Left ventricle myocardium inferior (tissue), 1 donor: ENCODE results near the gene NTMT2. TPM values are rescaled to one million over a fixed set of nuclear protein-coding genes. Genes with fewer than 3 reads are reported as not detected.

ENCODE experiments used
- DNase-seq: peaks from one replicate; pipeline ENCODE4 v3.0.0-alpha.2; 2020
- H3K27ac ChIP-seq: fragments of 200-600 bp; replicated peaks from 2 replicates; pipeline ENCODE4 v1.8.0; 2021
- H3K27me3 ChIP-seq: fragments of 200-600 bp; 2 replicates; pipeline ENCODE4 v1.8.0; 2021; ENCODE audit warnings: low read depth
- H3K36me3 ChIP-seq: fragments of 200-600 bp; 2 replicates; pipeline ENCODE4 v1.8.0; 2021
- H3K4me1 ChIP-seq: fragments of 200-600 bp; 2 replicates; pipeline ENCODE4 v1.8.0; 2021
- H3K4me3 ChIP-seq: fragments of 200-600 bp; 2 replicates; pipeline ENCODE4 v1.8.0; 2021; ENCODE audit warnings: mild to moderate bottlenecking, moderate library complexity
- H3K9me3 ChIP-seq: fragments of 200-600 bp; replicated peaks from 2 replicates; pipeline ENCODE4 v1.8.0; 2021
- intact Hi-C: fragments of 100-400 bp; cut with micrococcal nuclease; formaldehyde crosslinking; loops from one replicate; pipeline ENCODE4 v1.11.0; 2022
- total RNA-seq: library from RNA; stranded (reverse); fragmentation: NEBNext Ultra II Directional; extraction: Animal tissue kit (Norgen Biotek cat#: 25700); gene quantifications from one replicate; pipeline ENCODE4 v1.2.1, GENCODE V29; 2021
- TF ChIP-seq, protein P1 (sequence below): fragments of 200-600 bp; IDR thresholded peaks from 2 replicates; pipeline ENCODE4 v1.8.0; 2021; ENCODE audit warnings: antibody characterized with exemption, mild to moderate bottlenecking, borderline replicate concordance
- donor health status: DM: no; HTN: yes; CAD: no; lungs with severe emphysema.

Gene NTMT2
- total RNA-seq, 1 donor from 2014 or later = 5.7 TPM

GRCh38 chr1:170133766-170134495 lies 11.8 kb upstream of the NTMT2 start:
- TF ChIP-seq, protein P1, sequence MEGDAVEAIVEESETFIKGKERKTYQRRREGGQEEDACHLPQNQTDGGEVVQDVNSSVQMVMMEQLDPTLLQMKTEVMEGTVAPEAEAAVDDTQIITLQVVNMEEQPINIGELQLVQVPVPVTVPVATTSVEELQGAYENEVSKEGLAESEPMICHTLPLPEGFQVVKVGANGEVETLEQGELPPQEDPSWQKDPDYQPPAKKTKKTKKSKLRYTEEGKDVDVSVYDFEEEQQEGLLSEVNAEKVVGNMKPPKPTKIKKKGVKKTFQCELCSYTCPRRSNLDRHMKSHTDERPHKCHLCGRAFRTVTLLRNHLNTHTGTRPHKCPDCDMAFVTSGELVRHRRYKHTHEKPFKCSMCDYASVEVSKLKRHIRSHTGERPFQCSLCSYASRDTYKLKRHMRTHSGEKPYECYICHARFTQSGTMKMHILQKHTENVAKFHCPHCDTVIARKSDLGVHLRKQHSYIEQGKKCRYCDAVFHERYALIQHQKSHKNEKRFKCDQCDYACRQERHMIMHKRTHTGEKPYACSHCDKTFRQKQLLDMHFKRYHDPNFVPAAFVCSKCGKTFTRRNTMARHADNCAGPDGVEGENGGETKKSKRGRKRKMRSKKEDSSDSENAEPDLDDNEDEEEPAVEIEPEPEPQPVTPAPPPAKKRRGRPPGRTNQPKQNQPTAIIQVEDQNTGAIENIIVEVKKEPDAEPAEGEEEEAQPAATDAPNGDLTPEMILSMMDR = no peak
- intact Hi-C loops = no loop called here
- Histone ChIP-seq H3K9me3 (no peaks in the 10 kb centered on the region), H3K36me3 (no peaks in the 10 kb centered on the region), H3K4me1 (no peaks in the 10 kb centered on the region), H3K27ac (no peak overlapping the region), H3K4me3 (no peak overlapping the region), H3K27me3 (no peaks in the 10 kb centered on the region)
- no peak for DNase-seq

DNA sequence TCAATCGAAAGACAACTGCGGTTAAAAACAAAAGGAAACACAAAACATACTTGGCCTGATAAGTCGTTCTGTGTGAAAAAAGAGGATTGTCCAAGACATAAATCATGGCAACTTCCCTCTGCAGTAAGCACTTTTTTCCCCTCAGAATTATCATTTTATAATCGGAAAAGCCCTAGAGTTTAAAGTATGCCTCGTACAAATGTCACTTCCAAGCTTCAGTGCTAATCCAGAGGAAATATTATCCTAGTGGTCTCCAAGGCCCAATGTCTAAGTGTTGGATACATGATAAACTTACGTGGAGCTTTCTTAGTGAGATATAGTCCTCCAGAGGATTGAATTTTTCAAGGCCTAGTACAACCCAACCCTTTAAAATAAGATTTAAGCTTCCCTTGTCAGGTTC lies 11.2 kb upstream of the NTMT2 start:
- TF ChIP-seq, protein P1 = no peak
- H3K27ac ChIP-seq = no peak overlapping the region
- no peaks in the 10 kb centered on the region for H3K36me3 ChIP-seq
- no peak for DNase-seq
- no peaks in the 10 kb centered on the region for H3K9me3 ChIP-seq
- intact Hi-C loops = no loop called here
- no peak overlapping the region for H3K4me3 ChIP-seq
- H3K4me1 ChIP-seq = no peaks in the 10 kb centered on the region
- H3K27me3 ChIP-seq = no peaks in the 10 kb centered on the region

GRCh38 chr1:170140371-170140770 lies 5.4 kb upstream of the NTMT2 start:
- Histone ChIP-seq H3K27ac (no peak overlapping the region), H3K9me3 (peaks cover 7% of the 10 kb centered on the region), H3K36me3 (no peaks in the 10 kb centered on the region), H3K4me1 (peaks cover 2% of the 10 kb centered on the region), H3K27me3 (no peaks in the 10 kb centered on the region), H3K4me3 (no peak overlapping the region)
- no peak for DNase-seq
- intact Hi-C loops = no loop called here
- TF ChIP-seq, protein P1 = no peak

- no peaks in the 10 kb centered on the region for H3K36me3 ChIP-seq
- DNase-seq = no peak
- no peak overlapping the region for H3K4me3 ChIP-seq
- TF ChIP-seq, protein P1 = no peak
- H3K9me3 ChIP-seq = peaks cover 12% of the 10 kb centered on the region
- peaks cover 19% of the 10 kb centered on the region for H3K4me1 ChIP-seq
- intact Hi-C loops = no loop called here
- H3K27me3 ChIP-seq = no peaks in the 10 kb centered on the region
- H3K27ac ChIP-seq = peak overlapping the region; percentile 81
Observed at GRCh38 chr1:170145061-170145460, 698 bp upstream of the NTMT2 start.

DNA sequence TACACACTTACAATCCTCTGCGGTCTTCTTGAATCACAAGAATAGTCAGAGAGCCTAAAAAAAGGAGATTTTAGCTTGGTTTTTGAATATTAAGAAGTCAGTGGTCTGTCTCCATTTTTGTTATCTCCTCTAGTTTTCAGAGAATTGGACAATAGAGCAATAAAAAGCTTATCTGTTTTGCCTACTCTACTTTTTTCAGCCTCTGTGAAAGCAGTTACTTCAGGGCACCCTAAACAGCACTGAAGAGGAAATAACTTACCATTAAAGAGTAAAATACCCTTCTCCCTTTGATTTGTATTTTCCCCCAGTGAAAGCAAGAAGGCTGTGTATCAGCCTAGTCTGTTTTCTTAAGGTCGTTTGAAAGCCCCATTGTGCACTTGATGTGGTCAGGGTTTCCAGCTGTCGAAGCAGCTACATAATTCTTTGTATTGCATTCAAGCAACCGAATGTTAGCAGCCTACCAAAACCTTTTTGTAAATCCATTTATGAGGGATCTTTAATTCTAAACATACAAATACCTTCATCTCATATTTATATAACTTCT lies 1.0 kb downstream of the NTMT2 start:
- peaks cover 21% of the 10 kb centered on the region for H3K4me1 ChIP-seq
- peak overlapping the region; percentile 81 for H3K27ac ChIP-seq
- H3K9me3 ChIP-seq = peaks cover 12% of the 10 kb centered on the region
- TF ChIP-seq, protein P1 = no peak
- H3K27me3 ChIP-seq = no peaks in the 10 kb centered on the region
- intact Hi-C loops = no loop called here
- no peak for DNase-seq
- peak overlapping the region; percentile 53 for H3K4me3 ChIP-seq
- H3K36me3 ChIP-seq = no peaks in the 10 kb centered on the region
